ENCODE results near the gene PRKAG2. TPM values are rescaled to one million over a fixed set of nuclear protein-coding genes. Genes with fewer than 3 reads are reported as not detected.

Gene PRKAG2
- total and polyA plus RNA-seq, 2 of the 13 experiments (the other 11 are each of a cell fraction or from before 2014, with no cell fraction given) = 0.90 to 1.3 TPM

GRCh38 chr7:151794508-151795167 lies 82.3 kb downstream of the PRKAG2 start:
- no peaks in the 10 kb centered on the region for H3K9me3 ChIP-seq (ENCODE audit: low read length)
- 35% methylated on average over 4 of the region's 16 CpGs for WGBS (ENCODE audit: low lambda C conversion rate)
- DNase-seq (ENCODE audit: low spot score) = no peak
- H4K20me1 ChIP-seq (ENCODE audit: insufficient read depth, low read length) = no peaks in the 10 kb centered on the region
- no peak overlapping the region for H3K9ac ChIP-seq (ENCODE audit: insufficient read depth, low read depth, low read length)
- no peak for FAIRE-seq
- no peaks in the 10 kb centered on the region for H3K4me1 ChIP-seq (ENCODE audit: insufficient read depth, low read length)
- peaks cover 4 to 19% of the 10 kb centered on the region in 2 experiments; a peak in 3 of 5 replicates for H3K27me3 ChIP-seq (ENCODE audit: control insufficient read depth in 1 of 2, insufficient read depth in 2 of 2, low read length in 2 of 2)
- no TSS peak for BruUV-seq (replicated peaks)
- H3K4me2 ChIP-seq (ENCODE audit: low read depth, low read length) = no peak overlapping the region
- no peak for TF ChIP-seq MLXIP (CRISPR knock-in tag; IDR thresholded peaks at IDR 0.05; ENCODE audit: borderline replicate concordance)
- TF ChIP-seq ZNF17 (CRISPR knock-in tag; IDR thresholded peaks at IDR 0.05) = no peak
- 0 out of 2 replicates have a peak, but pooled peaks have one; percentile 6 for TF ChIP-seq ZNF687 (CRISPR knock-in tag; IDR thresholded peaks at IDR 0.05)
- no peak for TF ChIP-seq AHDC1 (CRISPR knock-in tag; IDR thresholded peaks at IDR 0.05; ENCODE audit: borderline replicate concordance)
- no peak for TF ChIP-seq AGO1 (IDR thresholded peaks at IDR 0.05; ENCODE audit: low read depth, low read length, poor library complexity, severe bottlenecking)
- no peaks in the 10 kb centered on the region for H3K79me2 ChIP-seq (ENCODE audit: insufficient read depth, low read length)
- no peaks in the 10 kb centered on the region for H3K36me3 ChIP-seq (replicated peaks in 1 of 2; ENCODE audit: control insufficient read depth in 1 of 2, insufficient read depth in 2 of 2, low read length in 2 of 2)
- ChIA-PET CTCF (ENCODE audit: low intra/inter-chr PET ratio, low total read pairs) (no interaction called here), POLR2A (no interaction called here)
- H3K27ac ChIP-seq (ENCODE audit: extremely low read length, insufficient read depth, low read length) = no peak overlapping the region
- intact Hi-C loops (cut with micrococcal nuclease; ENCODE audit: unreplicated experiment) (no loop called here), in situ Hi-C loops (cut with HindIII; ENCODE audit: extremely low pct_ligation_motif_present, low pct_unique_long_range_greater_than_20kb) (no loop called here)
- no peak overlapping the region for H3K4me3 ChIP-seq (replicated peaks in 1 of 3; ENCODE audit: insufficient read depth in 1 of 3, low read depth in 2 of 3, low read length in 3 of 3)
- no peak for ATAC-seq
- H2AFZ ChIP-seq (ENCODE audit: low read length) = no peak overlapping the region
